HepG2 (cell line): ENCODE measurements around the gene FRMD5. TPM values are rescaled to one million over a fixed set of nuclear protein-coding genes. Genes with fewer than 3 reads are reported as not detected.

Experiments
- AKAP8 ChIP-seq: sonication (generic); formaldehyde crosslinking; IDR thresholded peaks from 2 replicates; pipeline ENCODE4 v1.5.1; 2020; ENCODE audit warnings: mild to moderate bottlenecking, missing genetic modification reagents
- FOXA3 ChIP-seq: IDR thresholded peaks from 2 replicates; pipeline ENCODE4 v1.6.1; 2016; ENCODE audit warnings: missing genetic modification reagents, missing compliant biosample characterization
- GPN1 ChIP-seq: sonication (generic); formaldehyde crosslinking; IDR thresholded peaks from 2 replicates; pipeline ENCODE4 v1.5.1; 2020; ENCODE audit warnings: missing genetic modification reagents, borderline replicate concordance
- NFKB2 ChIP-seq: sonication (generic); formaldehyde crosslinking; IDR thresholded peaks from 2 replicates; pipeline ENCODE4 v1.4.0; 2020; ENCODE audit warnings: missing genetic modification reagents, borderline replicate concordance
- NR2F1 ChIP-seq, 2 experiments: fragments of 450-650 bp in 1 of 2; formaldehyde crosslinking in 1 of 2; IDR thresholded peaks; 2 replicates each; pipeline versions ENCODE4 v1.5.0 to v1.6.1; 2016 to 2020; ENCODE audit warnings: mild to moderate bottlenecking in 1 of 2, missing compliant biosample characterization in 1 of 2, missing genetic modification reagents in 1 of 2, moderate library complexity in 1 of 2
- PHB2 ChIP-seq: fragments of 450-650 bp; IDR thresholded peaks from 2 replicates; pipeline ENCODE4 v1.6.1; 2018; ENCODE audit not compliant: partially characterized antibody
- RFX5 ChIP-seq: IDR thresholded peaks from 2 replicates; pipeline ENCODE4 v1.6.1; 2011; ENCODE audit warnings: low read depth, low read length, improper control_type of control experiment
- SMAD3 ChIP-seq: sonication (generic); formaldehyde crosslinking; IDR thresholded peaks from 2 replicates; pipeline ENCODE4 v1.4.0; 2020; ENCODE audit warnings: missing genetic modification reagents
- SSRP1 ChIP-seq: IDR thresholded peaks from 2 replicates; pipeline ENCODE4 v1.6.1; 2016; ENCODE audit warnings: control low read depth
- TAF1 ChIP-seq: sonication (generic); formaldehyde crosslinking; IDR thresholded peaks from 2 replicates; pipeline ENCODE4 v1.4.0; 2020; ENCODE audit warnings: missing genetic modification reagents
- U2AF2 ChIP-seq: fragments of 200-400 bp; formaldehyde crosslinking; IDR thresholded peaks from 2 replicates; pipeline ENCODE4 v1.6.1; 2017; ENCODE audit warnings: low read depth, mild to moderate bottlenecking, low read length
- ZNF841 ChIP-seq: sonication (generic); formaldehyde crosslinking; IDR thresholded peaks from 2 replicates; pipeline ENCODE4 v1.8.1; 2023; ENCODE audit warnings: missing genetic modification reagents, borderline replicate concordance
- polyA plus RNA-seq, 8 experiments: library from polyadenylated mRNA; depleted of rRNA in 3 of 8; stranded (reverse) in 7 of 8; unstranded in 1 of 8; fragments of >200 nt; fragmentation: Illumina TruSeq in 4 of 8; extraction: Trizol in 4 of 8; gene quantifications; 2 replicates each; pipeline versions ENCODE4 v1.2.1 to v1.2.3, GENCODE V29; 2011 to 2016; ENCODE audit warnings: low read depth in 4 of 8, missing spikeins in 1 of 8, mixed read lengths in 1 of 8; ENCODE audit not compliant: insufficient read depth in 1 of 8
- total RNA-seq, 5 experiments: library from RNA; depleted of rRNA; stranded (reverse); fragments of >200 nt; fragmentation: Illumina TruSeq; extraction: Trizol; gene quantifications; 2 replicates each; pipeline ENCODE4 v1.2.3, GENCODE V29; 2016; ENCODE audit warnings: low read depth in 1 of 5
- TF ChIP-seq, protein P1 (sequence below): sonication (generic); formaldehyde crosslinking; IDR thresholded peaks from 2 replicates; pipeline ENCODE4 v1.4.0; 2020; ENCODE audit warnings: missing genetic modification reagents, borderline replicate concordance
- TF ChIP-seq, protein P2 (sequence below): sonication (generic); formaldehyde crosslinking; IDR thresholded peaks from 2 replicates; pipeline ENCODE4 v1.5.1; 2020; ENCODE audit warnings: mild to moderate bottlenecking, missing genetic modification reagents, borderline replicate concordance
- TF ChIP-seq, protein P3 (sequence below): sonication (generic); formaldehyde crosslinking; IDR thresholded peaks from 2 replicates; pipeline ENCODE4 v1.5.1; 2020; ENCODE audit warnings: mild to moderate bottlenecking, missing genetic modification reagents

The FRMD5 gene
- total and polyA plus RNA-seq, 2 of the 13 experiments (the other 11 are each of a cell fraction or from before 2014, with no cell fraction given), result 0.93 to 1.5 TPM

DNA sequence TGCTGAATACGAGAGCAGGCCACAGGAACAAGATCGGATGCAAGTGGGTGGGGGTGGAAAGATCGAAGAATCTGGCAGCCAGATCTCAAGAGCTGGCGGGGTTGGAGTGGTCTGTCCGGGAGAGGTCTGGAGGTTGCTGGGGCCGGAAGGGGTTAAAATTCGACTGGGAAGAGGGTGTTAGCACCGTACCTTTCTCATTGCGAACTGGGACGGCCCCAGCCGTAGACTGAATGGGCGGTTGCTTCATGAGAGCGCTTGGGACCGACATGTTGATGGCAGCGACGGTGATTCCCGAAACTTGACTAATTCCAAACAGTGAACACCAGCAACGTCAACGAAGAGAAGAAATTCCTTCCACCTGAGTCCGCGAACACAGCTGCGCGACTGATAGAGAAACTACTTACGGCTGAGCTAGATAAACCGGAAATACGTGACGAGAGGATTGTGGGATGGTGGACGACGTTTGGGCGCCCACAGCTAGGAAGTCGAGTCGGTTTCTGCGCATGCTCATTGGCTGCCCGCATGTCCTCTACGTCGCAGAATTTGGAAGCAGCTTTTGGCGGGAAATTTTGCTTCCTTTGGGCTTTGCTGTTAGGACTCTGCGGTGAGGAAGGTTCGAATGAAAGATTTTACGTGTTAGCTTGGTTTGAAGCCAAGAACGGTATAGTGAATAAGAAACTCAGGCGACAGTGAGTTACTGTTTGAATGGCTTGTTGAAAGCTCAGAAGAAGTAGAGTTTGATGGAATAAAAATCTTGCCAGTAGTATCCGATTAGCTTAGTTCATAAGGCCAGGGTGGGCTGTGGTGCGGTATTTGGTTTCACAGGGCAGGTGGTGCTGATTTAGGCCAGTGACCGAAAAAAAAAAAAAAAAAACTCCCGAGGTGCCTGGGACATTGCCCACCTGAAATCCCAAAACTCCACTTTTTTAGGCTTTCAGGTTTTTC is 370.5 kb downstream of the FRMD5 start, which contains the start of gene MFAP1 (continued):
- TF ChIP-seq U2AF2, result no peak
- TF ChIP-seq, protein P1, sequence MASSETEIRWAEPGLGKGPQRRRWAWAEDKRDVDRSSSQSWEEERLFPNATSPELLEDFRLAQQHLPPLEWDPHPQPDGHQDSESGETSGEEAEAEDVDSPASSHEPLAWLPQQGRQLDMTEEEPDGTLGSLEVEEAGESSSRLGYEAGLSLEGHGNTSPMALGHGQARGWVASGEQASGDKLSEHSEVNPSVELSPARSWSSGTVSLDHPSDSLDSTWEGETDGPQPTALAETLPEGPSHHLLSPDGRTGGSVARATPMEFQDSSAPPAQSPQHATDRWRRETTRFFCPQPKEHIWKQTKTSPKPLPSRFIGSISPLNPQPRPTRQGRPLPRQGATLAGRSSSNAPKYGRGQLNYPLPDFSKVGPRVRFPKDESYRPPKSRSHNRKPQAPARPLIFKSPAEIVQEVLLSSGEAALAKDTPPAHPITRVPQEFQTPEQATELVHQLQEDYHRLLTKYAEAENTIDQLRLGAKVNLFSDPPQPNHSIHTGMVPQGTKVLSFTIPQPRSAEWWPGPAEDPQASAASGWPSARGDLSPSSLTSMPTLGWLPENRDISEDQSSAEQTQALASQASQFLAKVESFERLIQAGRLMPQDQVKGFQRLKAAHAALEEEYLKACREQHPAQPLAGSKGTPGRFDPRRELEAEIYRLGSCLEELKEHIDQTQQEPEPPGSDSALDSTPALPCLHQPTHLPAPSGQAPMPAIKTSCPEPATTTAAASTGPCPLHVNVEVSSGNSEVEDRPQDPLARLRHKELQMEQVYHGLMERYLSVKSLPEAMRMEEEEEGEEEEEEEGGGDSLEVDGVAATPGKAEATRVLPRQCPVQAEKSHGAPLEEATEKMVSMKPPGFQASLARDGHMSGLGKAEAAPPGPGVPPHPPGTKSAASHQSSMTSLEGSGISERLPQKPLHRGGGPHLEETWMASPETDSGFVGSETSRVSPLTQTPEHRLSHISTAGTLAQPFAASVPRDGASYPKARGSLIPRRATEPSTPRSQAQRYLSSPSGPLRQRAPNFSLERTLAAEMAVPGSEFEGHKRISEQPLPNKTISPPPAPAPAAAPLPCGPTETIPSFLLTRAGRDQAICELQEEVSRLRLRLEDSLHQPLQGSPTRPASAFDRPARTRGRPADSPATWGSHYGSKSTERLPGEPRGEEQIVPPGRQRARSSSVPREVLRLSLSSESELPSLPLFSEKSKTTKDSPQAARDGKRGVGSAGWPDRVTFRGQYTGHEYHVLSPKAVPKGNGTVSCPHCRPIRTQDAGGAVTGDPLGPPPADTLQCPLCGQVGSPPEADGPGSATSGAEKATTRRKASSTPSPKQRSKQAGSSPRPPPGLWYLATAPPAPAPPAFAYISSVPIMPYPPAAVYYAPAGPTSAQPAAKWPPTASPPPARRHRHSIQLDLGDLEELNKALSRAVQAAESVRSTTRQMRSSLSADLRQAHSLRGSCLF (CRISPR knock-in tag), result no peak
- TF ChIP-seq, protein P2, sequence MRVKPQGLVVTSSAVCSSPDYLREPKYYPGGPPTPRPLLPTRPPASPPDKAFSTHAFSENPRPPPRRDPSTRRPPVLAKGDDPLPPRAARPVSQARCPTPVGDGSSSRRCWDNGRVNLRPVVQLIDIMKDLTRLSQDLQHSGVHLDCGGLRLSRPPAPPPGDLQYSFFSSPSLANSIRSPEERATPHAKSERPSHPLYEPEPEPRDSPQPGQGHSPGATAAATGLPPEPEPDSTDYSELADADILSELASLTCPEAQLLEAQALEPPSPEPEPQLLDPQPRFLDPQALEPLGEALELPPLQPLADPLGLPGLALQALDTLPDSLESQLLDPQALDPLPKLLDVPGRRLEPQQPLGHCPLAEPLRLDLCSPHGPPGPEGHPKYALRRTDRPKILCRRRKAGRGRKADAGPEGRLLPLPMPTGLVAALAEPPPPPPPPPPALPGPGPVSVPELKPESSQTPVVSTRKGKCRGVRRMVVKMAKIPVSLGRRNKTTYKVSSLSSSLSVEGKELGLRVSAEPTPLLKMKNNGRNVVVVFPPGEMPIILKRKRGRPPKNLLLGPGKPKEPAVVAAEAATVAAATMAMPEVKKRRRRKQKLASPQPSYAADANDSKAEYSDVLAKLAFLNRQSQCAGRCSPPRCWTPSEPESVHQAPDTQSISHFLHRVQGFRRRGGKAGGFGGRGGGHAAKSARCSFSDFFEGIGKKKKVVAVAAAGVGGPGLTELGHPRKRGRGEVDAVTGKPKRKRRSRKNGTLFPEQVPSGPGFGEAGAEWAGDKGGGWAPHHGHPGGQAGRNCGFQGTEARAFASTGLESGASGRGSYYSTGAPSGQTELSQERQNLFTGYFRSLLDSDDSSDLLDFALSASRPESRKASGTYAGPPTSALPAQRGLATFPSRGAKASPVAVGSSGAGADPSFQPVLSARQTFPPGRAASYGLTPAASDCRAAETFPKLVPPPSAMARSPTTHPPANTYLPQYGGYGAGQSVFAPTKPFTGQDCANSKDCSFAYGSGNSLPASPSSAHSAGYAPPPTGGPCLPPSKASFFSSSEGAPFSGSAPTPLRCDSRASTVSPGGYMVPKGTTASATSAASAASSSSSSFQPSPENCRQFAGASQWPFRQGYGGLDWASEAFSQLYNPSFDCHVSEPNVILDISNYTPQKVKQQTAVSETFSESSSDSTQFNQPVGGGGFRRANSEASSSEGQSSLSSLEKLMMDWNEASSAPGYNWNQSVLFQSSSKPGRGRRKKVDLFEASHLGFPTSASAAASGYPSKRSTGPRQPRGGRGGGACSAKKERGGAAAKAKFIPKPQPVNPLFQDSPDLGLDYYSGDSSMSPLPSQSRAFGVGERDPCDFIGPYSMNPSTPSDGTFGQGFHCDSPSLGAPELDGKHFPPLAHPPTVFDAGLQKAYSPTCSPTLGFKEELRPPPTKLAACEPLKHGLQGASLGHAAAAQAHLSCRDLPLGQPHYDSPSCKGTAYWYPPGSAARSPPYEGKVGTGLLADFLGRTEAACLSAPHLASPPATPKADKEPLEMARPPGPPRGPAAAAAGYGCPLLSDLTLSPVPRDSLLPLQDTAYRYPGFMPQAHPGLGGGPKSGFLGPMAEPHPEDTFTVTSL, result peak; percentile 57; the same call in 1 of the 2 replicates
- TF ChIP-seq GPN1 (CRISPR knock-in tag), result no peak
- no peak for TF ChIP-seq RFX5
- TF ChIP-seq SSRP1, result 0 out of 2 replicates have a peak, but pooled peaks have one; percentile 30
- TF ChIP-seq NFKB2 (CRISPR knock-in tag), result peak; percentile 78; the same call in 1 of the 2 replicates
- TF ChIP-seq, protein P3, sequence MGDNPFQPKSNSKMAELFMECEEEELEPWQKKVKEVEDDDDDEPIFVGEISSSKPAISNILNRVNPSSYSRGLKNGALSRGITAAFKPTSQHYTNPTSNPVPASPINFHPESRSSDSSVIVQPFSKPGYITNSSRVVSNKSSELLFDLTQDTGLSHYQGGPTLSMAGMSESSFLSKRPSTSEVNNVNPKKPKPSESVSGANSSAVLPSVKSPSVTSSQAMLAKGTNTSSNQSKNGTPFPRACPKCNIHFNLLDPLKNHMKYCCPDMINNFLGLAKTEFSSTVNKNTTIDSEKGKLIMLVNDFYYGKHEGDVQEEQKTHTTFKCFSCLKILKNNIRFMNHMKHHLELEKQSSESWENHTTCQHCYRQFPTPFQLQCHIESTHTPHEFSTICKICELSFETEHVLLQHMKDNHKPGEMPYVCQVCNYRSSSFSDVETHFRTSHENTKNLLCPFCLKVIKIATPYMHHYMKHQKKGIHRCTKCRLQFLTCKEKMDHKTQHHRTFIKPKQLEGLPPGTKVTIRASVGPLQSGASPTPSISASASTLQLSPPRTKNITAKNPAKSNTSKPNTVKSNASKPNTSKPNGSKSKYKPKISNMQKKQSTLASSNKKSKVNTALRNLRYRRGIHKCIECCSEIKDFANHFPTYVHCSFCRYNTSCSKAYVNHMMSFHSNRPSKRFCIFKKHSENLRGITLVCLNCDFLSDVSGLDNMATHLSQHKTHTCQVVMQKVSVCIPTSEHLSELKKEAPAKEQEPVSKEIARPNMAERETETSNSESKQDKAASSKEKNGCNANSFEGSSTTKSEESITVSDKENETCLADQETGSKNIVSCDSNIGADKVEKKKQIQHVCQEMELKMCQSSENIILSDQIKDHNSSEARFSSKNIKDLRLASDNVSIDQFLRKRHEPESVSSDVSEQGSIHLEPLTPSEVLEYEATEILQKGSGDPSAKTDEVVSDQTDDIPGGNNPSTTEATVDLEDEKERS, result no peak
- TF ChIP-seq SMAD3 (CRISPR knock-in tag), result peak; percentile 87
- TF ChIP-seq TAF1, result peak; percentile 84
- TF ChIP-seq NR2F1 (CRISPR knock-in tag; IDR thresholded peaks at IDR 0.05), result no peak
- TF ChIP-seq AKAP8 (CRISPR knock-in tag), result no peak
- TF ChIP-seq PHB2, result no peak
- TF ChIP-seq ZNF841 (CRISPR knock-in tag), result no peak
- peak; percentile 56 for TF ChIP-seq FOXA3 (CRISPR knock-in tag)
